ENCODE results near the gene KCNIP1. TPM values are rescaled to one million over a fixed set of nuclear protein-coding genes. Genes with fewer than 3 reads are reported as not detected.

Gene KCNIP1
- polyA plus RNA-seq, 1 donor from 2014 or later = 13.8 TPM

DNA sequence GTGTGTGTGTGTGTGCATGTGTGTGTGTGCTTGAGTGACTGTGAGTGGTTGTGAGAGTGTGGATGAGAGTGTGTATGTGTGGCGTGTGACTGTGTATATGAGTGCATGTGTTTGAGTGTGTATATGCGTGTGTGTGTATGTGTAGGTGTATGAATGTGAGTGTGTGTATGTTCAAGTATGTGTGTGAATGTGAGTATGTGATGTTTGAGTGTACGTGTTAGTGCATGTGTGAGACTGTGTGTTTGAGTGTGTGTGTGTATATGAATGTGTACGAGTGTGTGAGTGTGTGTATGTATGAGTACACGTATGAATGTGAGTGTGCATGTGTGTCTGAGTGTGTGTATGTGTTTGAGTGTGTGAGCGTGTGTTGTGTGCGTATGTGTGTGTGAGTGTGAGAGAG is 47.8 kb downstream of the KCNIP1 start:
- Histone ChIP-seq H3K9me2 (ENCODE audit: insufficient read depth, low read length) (no peaks in the 10 kb centered on the region), H3F3A (ENCODE audit: insufficient read depth, low read length, poor library complexity, severe bottlenecking) (no peaks in the 10 kb centered on the region), H3K79me2 (replicated peaks; ENCODE audit: insufficient read depth, low read length) (no peaks in the 10 kb centered on the region), H3K36me3 (ENCODE audit: insufficient read depth, low read length) (no peaks in the 10 kb centered on the region), H3K4me3 (ENCODE audit: low read length) (no peak overlapping the region), H2AFZ (ENCODE audit: low read depth, low read length) (no peak overlapping the region), H3K9ac (ENCODE audit: low read length) (no peak overlapping the region), H3K4me2 (ENCODE audit: low read length) (no peak overlapping the region), H3K27ac (ENCODE audit: low read length) (no peak overlapping the region), H4K20me1 (ENCODE audit: insufficient read depth) (no peaks in the 10 kb centered on the region), H3K27me3 (ENCODE audit: insufficient read depth, low read depth, low read length) (no peaks in the 10 kb centered on the region), H3K9me3 (ENCODE audit: low read length) (no peaks in the 10 kb centered on the region)
- no peak for TF ChIP-seq EP300 (conservative IDR thresholded peaks at IDR 0.05; ENCODE audit: poor library complexity, severe bottlenecking)
- TF ChIP-seq EZH2 (IDR thresholded peaks at IDR 0.05; ENCODE audit: borderline replicate concordance, insufficient read depth, low read length, poor library complexity, severe bottlenecking) = no peak
- no peak for TF ChIP-seq CTCF (IDR thresholded peaks at IDR 0.05; ENCODE audit: poor library complexity, severe bottlenecking)
- TF ChIP-seq TAF1 (IDR thresholded peaks at IDR 0.05; ENCODE audit: low read depth) = no peak
- TF ChIP-seq POLR2AphosphoS5 (IDR thresholded peaks at IDR 0.05) = no peak
- no peak for TF ChIP-seq MXI1 (conservative IDR thresholded peaks at IDR 0.05; ENCODE audit: poor library complexity, severe bottlenecking)
- TF ChIP-seq SMC3 (conservative IDR thresholded peaks at IDR 0.05; ENCODE audit: poor library complexity) = no peak
- TF ChIP-seq REST (IDR thresholded peaks at IDR 0.05; ENCODE audit: borderline replicate concordance) = no peak
- TF ChIP-seq RAD21 (conservative IDR thresholded peaks at IDR 0.05) = no peak

DNA sequence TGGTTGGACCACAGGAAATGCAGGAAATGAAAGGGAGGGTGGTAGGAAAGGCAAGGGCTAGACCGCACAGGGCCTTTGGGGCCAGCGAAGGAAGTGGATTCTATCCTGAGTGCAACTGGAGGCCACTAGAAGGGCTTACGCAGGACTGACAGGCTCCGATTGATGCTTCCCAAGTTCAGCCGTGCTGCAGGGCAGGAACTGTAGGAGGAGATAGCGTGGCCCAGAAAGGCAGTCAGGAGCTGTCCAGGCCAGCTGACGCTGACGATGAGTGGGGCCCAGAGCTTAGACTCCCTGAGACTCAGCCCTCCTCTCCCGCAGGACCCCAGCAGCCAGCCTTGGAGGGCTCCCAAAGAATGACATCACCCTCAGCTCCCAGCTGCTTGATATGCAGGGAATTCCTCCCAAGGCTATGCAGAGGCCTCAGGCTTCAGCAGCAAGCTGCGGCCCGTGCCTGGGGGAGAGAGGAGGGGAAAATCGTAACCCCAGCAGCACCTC is 48.8 kb downstream of the KCNIP1 start:
- Histone ChIP-seq H2AFZ (ENCODE audit: low read depth, low read length) (no peak overlapping the region), H3K9ac (ENCODE audit: low read length) (no peak overlapping the region)
- TF ChIP-seq RAD21 (conservative IDR thresholded peaks at IDR 0.05) (no peak), POLR2AphosphoS5 (IDR thresholded peaks at IDR 0.05) (no peak), TAF1 (IDR thresholded peaks at IDR 0.05; ENCODE audit: low read depth) (no peak), EZH2 (IDR thresholded peaks at IDR 0.05; ENCODE audit: borderline replicate concordance, insufficient read depth, low read length, poor library complexity, severe bottlenecking) (no peak), EP300 (conservative IDR thresholded peaks at IDR 0.05; ENCODE audit: poor library complexity, severe bottlenecking) (no peak), REST (IDR thresholded peaks at IDR 0.05; ENCODE audit: borderline replicate concordance) (no peak), MXI1 (conservative IDR thresholded peaks at IDR 0.05; ENCODE audit: poor library complexity, severe bottlenecking) (no peak), SMC3 (conservative IDR thresholded peaks at IDR 0.05; ENCODE audit: poor library complexity) (no peak), CTCF (IDR thresholded peaks at IDR 0.05; ENCODE audit: poor library complexity, severe bottlenecking) (no peak)

More for the DNA sequence above, 48.8 kb downstream of the KCNIP1 start:
- no peaks in the 10 kb centered on the region for H3K9me3 ChIP-seq (ENCODE audit: low read length)
- H3K4me3 ChIP-seq (ENCODE audit: low read length) = no peak overlapping the region
- no peak overlapping the region for H3K4me2 ChIP-seq (ENCODE audit: low read length)
- H3K36me3 ChIP-seq (ENCODE audit: insufficient read depth, low read length) = no peaks in the 10 kb centered on the region
- no peaks in the 10 kb centered on the region for H3K79me2 ChIP-seq (replicated peaks; ENCODE audit: insufficient read depth, low read length)
- no peaks in the 10 kb centered on the region for H3F3A ChIP-seq (ENCODE audit: insufficient read depth, low read length, poor library complexity, severe bottlenecking)
- H3K27ac ChIP-seq (ENCODE audit: low read length) = no peak overlapping the region
- H3K27me3 ChIP-seq (ENCODE audit: insufficient read depth, low read depth, low read length) = no peaks in the 10 kb centered on the region
- H3K9me2 ChIP-seq (ENCODE audit: insufficient read depth, low read length) = no peaks in the 10 kb centered on the region
- no peaks in the 10 kb centered on the region for H4K20me1 ChIP-seq (ENCODE audit: insufficient read depth)
